Gastrocnemius medialis (tissue), 4 donors: ENCODE measurements around the gene ARHGEF6. TPM values are rescaled to one million over a fixed set of nuclear protein-coding genes. Genes with fewer than 3 reads are reported as not detected.
"Not testable (repeated sequence)": the region's sequence is repeated elsewhere in the genome, so short reads cannot be mapped to it uniquely, and the experiment has no call there.

Experiments used
- ATAC-seq, 2 donors: fragments of 150-250 bp; one replicate each; pipeline ENCODE4 v1.9.1; 2016
- DNase-seq, 2 donors: peaks; one replicate each; pipeline ENCODE4 v3.0.0-alpha.2; 2019
- H3K27ac ChIP-seq, 4 donors: fragments of 200-600 bp; sonication (generic); 1 replicate in 1 of 4; 2 replicates in 3 of 4; pipeline ENCODE4 v1.5.1; 2016 to 2018; ENCODE audit warnings: mild to moderate bottlenecking in 2 of 4, moderate library complexity in 1 of 4
- H3K27me3 ChIP-seq, 3 donors: fragments of 200-600 bp; sonication (generic) in 2 of 3; 1 replicate in 1 of 3; 2 replicates in 2 of 3; pipeline versions ENCODE4 v1.5.1 to v1.6.0; 2016 to 2019; ENCODE audit warnings: mild to moderate bottlenecking in 1 of 3, moderate library complexity in 1 of 3
- H3K36me3 ChIP-seq, 2 donors: fragments of 200-600 bp; sonication (generic) in 1 of 2; one replicate each; pipeline ENCODE4 v1.5.1; 2017 to 2018
- H3K4me1 ChIP-seq, 2 donors: fragments of 200-600 bp; sonication (generic) in 1 of 2; one replicate each; pipeline ENCODE4 v1.5.1; 2016 to 2017; ENCODE audit warnings: mild to moderate bottlenecking in 2 of 2
- H3K4me3 ChIP-seq, 4 donors: fragments of 200-600 bp; sonication (generic) in 3 of 4; 1 replicate in 1 of 4; 2 replicates in 3 of 4; pipeline ENCODE4 v1.5.1; 2016 to 2019; ENCODE audit warnings: mild to moderate bottlenecking in 2 of 4
- H3K9me3 ChIP-seq, 3 donors: fragments of 200-600 bp; sonication (generic) in 2 of 3; 1 replicate in 1 of 3; 2 replicates in 2 of 3; pipeline ENCODE4 v1.5.1; 2016 to 2019
- POLR2A ChIP-seq, 2 donors: fragments of 450-650 bp; IDR thresholded peaks; one replicate each; pipeline ENCODE4 v1.6.1; 2017; ENCODE audit warnings: antibody characterized with exemption in 2 of 2, mild to moderate bottlenecking in 2 of 2, moderate library complexity in 2 of 2
- in situ Hi-C, 4 donors: fragments of 200-750 bp; cut with MboI; loops; one replicate each; pipeline versions ENCODE4 v1.15.0 to v1.8.0; 2017; ENCODE audit warnings: low sequenced_read_pairs in 4 of 4
- intact Hi-C: fragments of 100-400 bp; cut with DNase I; formaldehyde crosslinking; loops from one replicate; pipeline ENCODE4 v1.15.1; 2023; ENCODE audit warnings: low total_unique reads
- total RNA-seq, 4 donors: library from RNA; depleted of rRNA; stranded (reverse); fragments of >200 nt; gene quantifications; one replicate each; pipeline versions ENCODE4 v1.1.0 to v1.2.3, GENCODE V29; 2016
- TF ChIP-seq, protein P1 (sequence below), 5 experiments: fragments of 450-650 bp in 3 of 5; fragments of 200-600 bp in 2 of 5; sonication (generic) in 2 of 5; IDR thresholded peaks in 4 of 5; conservative IDR thresholded peaks in 1 of 5; 1 replicate in 4 of 5; 2 replicates in 1 of 5; pipeline ENCODE4 v1.5.1; 2016 to 2019; ENCODE audit warnings: antibody characterized with exemption in 5 of 5, mild to moderate bottlenecking in 3 of 5, moderate library complexity in 3 of 5

Gene ARHGEF6
- total RNA-seq, 4 donors from 2014 or later = 15.0 to 29.9 (median 24.5) TPM

DNA sequence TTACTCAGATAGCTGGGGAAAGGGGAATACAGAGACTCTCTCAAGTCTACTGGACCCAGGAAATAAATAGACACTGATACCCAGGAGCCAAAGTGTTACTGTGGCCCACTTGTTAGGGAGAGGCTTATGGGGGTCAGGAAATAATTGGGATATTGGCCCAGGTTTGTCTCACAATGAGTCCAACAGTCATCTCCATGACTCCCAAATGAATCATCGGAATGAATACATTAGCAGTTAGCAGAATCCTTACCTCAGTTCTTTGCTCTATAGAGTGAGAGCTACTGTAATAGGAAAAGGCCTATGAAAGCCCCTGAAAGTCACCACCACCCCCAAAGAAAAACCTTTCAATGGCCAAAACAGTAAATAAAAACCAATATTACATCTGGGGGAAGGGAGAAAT lies 42.4 kb upstream of the ARHGEF6 start:
- no peak for ATAC-seq

DNA sequence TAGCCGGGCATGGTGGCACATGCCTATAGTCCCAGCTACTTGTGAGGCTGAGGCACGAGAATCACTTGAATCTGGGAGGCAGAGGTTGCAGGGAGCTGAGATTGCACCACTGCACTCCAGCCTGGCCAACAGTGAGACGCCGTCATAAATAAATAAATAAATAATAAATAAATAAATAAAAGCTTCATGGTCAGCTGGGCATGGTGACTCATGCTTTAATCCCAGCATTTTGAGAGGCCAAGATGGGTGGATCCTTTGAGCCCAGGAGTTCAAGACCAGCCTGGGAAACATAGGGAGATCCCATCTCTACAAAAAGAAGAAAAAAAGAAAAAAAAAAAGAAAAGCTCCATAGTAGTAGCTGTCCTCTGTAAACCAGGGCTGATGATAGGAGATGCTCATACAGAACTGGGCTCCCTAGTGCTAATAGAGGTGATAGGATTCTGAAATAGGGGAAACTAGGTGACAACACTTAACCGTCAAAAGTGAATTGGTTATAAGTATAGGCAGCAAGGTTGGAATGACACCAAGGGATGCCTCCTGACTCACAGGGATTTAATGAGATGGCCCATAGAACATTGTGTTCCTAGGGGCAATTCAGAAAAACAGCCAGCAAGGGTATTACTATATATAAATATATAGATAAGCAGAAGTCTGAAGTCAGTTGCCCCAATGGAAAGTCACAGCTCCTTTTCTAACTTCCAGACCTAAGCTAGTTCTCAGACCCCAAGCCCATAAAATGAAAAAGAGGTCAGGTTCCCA lies 41.8 kb upstream of the ARHGEF6 start:
- no peaks in the 10 kb centered on the region for H3K27me3 ChIP-seq
- no peaks in the 10 kb centered on the region for H3K9me3 ChIP-seq
- in situ Hi-C loops (no loop called here), intact Hi-C loops (no loop called here)
- H3K4me1 ChIP-seq = peaks cover 0 to 5% of the 10 kb centered on the region in 2 donors
- H3K27ac ChIP-seq = peak overlapping the region in 2 of 4 donors; percentile 18 to 63
- no peak overlapping the region for H3K4me3 ChIP-seq
- DNase-seq (peak in 1 of 2 donors; percentile 33), ATAC-seq (peak; percentile 42 to 70)
- peaks cover 0 to 5% of the 10 kb centered on the region in 2 donors for H3K36me3 ChIP-seq
- TF ChIP-seq POLR2A (IDR thresholded peaks at IDR 0.05) = no peak
- TF ChIP-seq, protein P1, sequence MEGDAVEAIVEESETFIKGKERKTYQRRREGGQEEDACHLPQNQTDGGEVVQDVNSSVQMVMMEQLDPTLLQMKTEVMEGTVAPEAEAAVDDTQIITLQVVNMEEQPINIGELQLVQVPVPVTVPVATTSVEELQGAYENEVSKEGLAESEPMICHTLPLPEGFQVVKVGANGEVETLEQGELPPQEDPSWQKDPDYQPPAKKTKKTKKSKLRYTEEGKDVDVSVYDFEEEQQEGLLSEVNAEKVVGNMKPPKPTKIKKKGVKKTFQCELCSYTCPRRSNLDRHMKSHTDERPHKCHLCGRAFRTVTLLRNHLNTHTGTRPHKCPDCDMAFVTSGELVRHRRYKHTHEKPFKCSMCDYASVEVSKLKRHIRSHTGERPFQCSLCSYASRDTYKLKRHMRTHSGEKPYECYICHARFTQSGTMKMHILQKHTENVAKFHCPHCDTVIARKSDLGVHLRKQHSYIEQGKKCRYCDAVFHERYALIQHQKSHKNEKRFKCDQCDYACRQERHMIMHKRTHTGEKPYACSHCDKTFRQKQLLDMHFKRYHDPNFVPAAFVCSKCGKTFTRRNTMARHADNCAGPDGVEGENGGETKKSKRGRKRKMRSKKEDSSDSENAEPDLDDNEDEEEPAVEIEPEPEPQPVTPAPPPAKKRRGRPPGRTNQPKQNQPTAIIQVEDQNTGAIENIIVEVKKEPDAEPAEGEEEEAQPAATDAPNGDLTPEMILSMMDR (IDR thresholded peaks at IDR 0.05 in 4 of 5, conservative IDR thresholded peaks at IDR 0.05 in 1 of 5) = no peak

More for the DNA sequence above, 42.4 kb upstream of the ARHGEF6 start:
- in situ Hi-C loops (no loop called here), intact Hi-C loops (no loop called here)
- Histone ChIP-seq H3K4me1 (peaks cover 0 to 5% of the 10 kb centered on the region in 2 donors), H3K27ac (peak overlapping the region in 3 of 4 donors; percentile 18 to 63 (median 37)), H3K4me3 (no peak overlapping the region), H3K36me3 (peaks cover 0 to 5% of the 10 kb centered on the region in 2 donors), H3K27me3 (no peaks in the 10 kb centered on the region), H3K9me3 (no peaks in the 10 kb centered on the region)
- TF ChIP-seq POLR2A (IDR thresholded peaks at IDR 0.05) = no peak
- TF ChIP-seq, protein P1 (IDR thresholded peaks at IDR 0.05 in 4 of 5, conservative IDR thresholded peaks at IDR 0.05 in 1 of 5) = no peak
- no peak for DNase-seq

DNA sequence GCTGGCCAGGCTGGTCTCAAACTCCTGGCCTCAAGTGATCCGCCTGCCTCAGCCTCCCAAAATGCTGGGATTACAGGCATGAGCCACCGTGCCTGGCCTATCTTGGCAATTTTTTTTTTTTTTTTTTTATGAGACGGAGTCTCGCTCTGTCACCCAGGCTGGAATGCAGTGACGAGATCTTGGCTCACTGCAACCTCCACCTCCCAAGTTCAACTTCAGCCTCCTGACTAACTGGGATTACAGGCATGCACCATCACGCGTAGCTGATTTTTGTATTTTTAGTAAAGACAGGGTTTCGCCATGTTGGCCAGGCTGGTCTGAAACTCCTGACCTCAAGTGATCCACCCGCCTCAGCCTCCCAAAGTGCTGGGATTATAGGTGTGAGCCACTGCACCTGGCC lies 39.0 kb upstream of the ARHGEF6 start:
- H3K27ac ChIP-seq, H3K36me3 ChIP-seq, H3K4me3 ChIP-seq, ATAC-seq, H3K9me3 ChIP-seq, in situ Hi-C loops, DNase-seq, intact Hi-C loops, H3K27me3 ChIP-seq, H3K4me1 ChIP-seq: not testable (repeated sequence)

DNA sequence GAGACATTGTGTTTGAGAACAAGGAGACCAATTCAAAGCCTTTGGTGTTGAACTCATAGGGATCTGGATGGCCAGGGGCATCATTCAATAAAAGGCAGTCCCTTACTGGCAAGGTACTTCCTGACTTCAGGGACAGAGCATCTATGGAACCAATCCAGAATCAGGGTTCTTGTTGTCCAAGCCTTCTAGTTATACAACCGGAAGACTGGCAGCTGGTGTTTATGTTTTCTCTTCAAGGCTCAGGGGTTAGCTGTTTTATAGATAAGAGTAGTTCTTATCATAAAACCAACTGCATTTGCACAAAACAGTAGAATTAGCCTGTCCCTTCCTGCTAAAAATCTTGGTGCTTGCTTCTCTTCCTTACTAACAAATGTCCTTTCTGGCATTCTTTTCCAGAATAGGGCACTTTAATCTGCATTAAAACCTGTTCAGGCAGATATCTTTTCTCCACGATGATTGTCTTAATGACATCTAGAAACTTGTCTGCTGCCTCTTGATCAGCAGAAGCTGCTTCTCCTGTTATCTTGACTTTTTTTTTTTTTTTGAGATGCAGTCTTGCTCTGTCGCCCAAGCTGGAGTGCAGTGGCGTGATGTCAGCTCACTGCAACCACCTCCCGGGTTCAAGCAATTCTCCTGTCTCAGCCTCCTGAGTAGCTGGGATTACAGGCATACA lies 38.4 kb upstream of the ARHGEF6 start:
- Histone ChIP-seq H3K4me3 (no peak overlapping the region), H3K27me3 (no peaks in the 10 kb centered on the region), H3K4me1 (peaks cover 0 to 5% of the 10 kb centered on the region in 2 donors), H3K9me3 (no peaks in the 10 kb centered on the region), H3K36me3 (peaks cover 0 to 5% of the 10 kb centered on the region in 2 donors), H3K27ac (no peak overlapping the region)
- ATAC-seq (no peak), DNase-seq (no peak)
- in situ Hi-C loops = no loop called here
- intact Hi-C loops = no loop called here
- no peak for TF ChIP-seq POLR2A (IDR thresholded peaks at IDR 0.05)
- TF ChIP-seq, protein P1 (IDR thresholded peaks at IDR 0.05 in 4 of 5, conservative IDR thresholded peaks at IDR 0.05 in 1 of 5) = no peak

DNA sequence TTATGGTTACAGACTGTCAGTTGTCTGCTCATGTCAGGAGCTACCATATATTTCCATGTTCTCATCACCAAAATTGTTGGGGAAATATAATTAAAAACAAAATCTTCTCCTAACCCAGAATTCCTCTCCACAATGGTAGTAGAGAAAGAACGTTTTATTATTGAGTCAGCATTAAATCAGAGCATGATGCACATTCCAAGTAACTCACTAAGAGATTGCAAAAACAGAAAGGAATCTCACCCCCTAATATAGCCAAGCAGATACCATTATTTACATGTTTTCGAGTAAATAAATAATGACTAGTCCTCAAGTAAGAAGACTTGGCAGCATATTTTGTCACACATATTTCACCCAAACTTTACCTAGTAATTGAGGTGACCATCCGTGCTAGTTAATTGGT lies 36.2 kb upstream of the ARHGEF6 start:
- no peak for ATAC-seq
- intact Hi-C loops (no loop called here), in situ Hi-C loops (no loop called here)
- H3K27me3 ChIP-seq = no peaks in the 10 kb centered on the region
- no peak overlapping the region for H3K27ac ChIP-seq
- no peaks in the 10 kb centered on the region for H3K9me3 ChIP-seq
- DNase-seq = no peak
- H3K4me3 ChIP-seq = no peak overlapping the region
- no peaks in the 10 kb centered on the region for H3K4me1 ChIP-seq
- peaks cover 0 to 5% of the 10 kb centered on the region in 2 donors for H3K36me3 ChIP-seq
- TF ChIP-seq, protein P1 (IDR thresholded peaks at IDR 0.05 in 4 of 5, conservative IDR thresholded peaks at IDR 0.05 in 1 of 5) = no peak
- no peak for TF ChIP-seq POLR2A (IDR thresholded peaks at IDR 0.05)
